Neural cell (in vitro differentiated cells): ENCODE data around the gene RBM33. TPM values are rescaled to one million over a fixed set of nuclear protein-coding genes. Genes with fewer than 3 reads are reported as not detected.

Source experiments
- H2AFZ ChIP-seq: fragments of 200-600, 300-800 bp; sonication (generic), shearing (Covaris generic); 2 replicates; pipeline ENCODE4 v1.6.0; 2014; ENCODE audit warnings: low read depth, mild to moderate bottlenecking, antibody characterized with exemption, low read length, moderate library complexity
- H3F3A ChIP-seq: fragments of 200-600 bp; shearing (Covaris generic); 2 replicates; pipeline ENCODE4 v1.6.1; 2016; ENCODE audit warnings: mild to moderate bottlenecking, moderate library complexity, mixed read lengths, antibody characterized with exemption, low read length; ENCODE audit not compliant: insufficient read depth, poor library complexity, severe bottlenecking
- H3K27ac ChIP-seq: fragments of 200-600, 300-800 bp; sonication (generic), shearing (Covaris generic); 2 replicates; pipeline ENCODE4 v1.5.1; 2014; ENCODE audit warnings: mild to moderate bottlenecking, low read length, moderate library complexity
- H3K27me3 ChIP-seq: fragments of 300-800, 200-600 bp; sonication (generic), shearing (Covaris generic); 2 replicates; pipeline ENCODE4 v1.6.0; 2014; ENCODE audit warnings: mild to moderate bottlenecking, low read depth, low read length, moderate library complexity; ENCODE audit not compliant: insufficient read depth
- H3K36me3 ChIP-seq: fragments of 300-800, 200-600 bp; sonication (generic), shearing (Covaris generic); 2 replicates; pipeline ENCODE4 v1.5.1; 2014; ENCODE audit warnings: mild to moderate bottlenecking, antibody characterized with exemption, low read length, moderate library complexity; ENCODE audit not compliant: insufficient read depth
- H3K4me2 ChIP-seq: fragments of 300-800, 200-600 bp; sonication (generic), shearing (Covaris generic); 2 replicates; pipeline ENCODE4 v1.6.0; 2014; ENCODE audit warnings: mild to moderate bottlenecking, low read length
- H3K4me3 ChIP-seq: fragments of 300-800, 200-600 bp; sonication (generic), shearing (Covaris generic); 2 replicates; pipeline ENCODE4 v1.5.1; 2014; ENCODE audit warnings: mild to moderate bottlenecking, low read length, moderate library complexity
- H3K79me2 ChIP-seq: fragments of 200-600 bp; shearing (Covaris generic); replicated peaks from 2 replicates; pipeline ENCODE4 v1.6.0; 2014; ENCODE audit warnings: mild to moderate bottlenecking, low read length, moderate library complexity; ENCODE audit not compliant: insufficient read depth
- H3K9ac ChIP-seq: fragments of 300-800, 200-600 bp; sonication (generic), shearing (Covaris generic); 2 replicates; pipeline ENCODE4 v1.6.1; 2016; ENCODE audit warnings: mild to moderate bottlenecking, low read length, mixed read lengths
- H3K9me2 ChIP-seq: fragments of 200-600 bp; shearing (Covaris generic); 2 replicates; pipeline ENCODE4 v1.6.1; 2016; ENCODE audit warnings: mild to moderate bottlenecking, low read length, mixed read lengths; ENCODE audit not compliant: insufficient read depth
- H3K9me3 ChIP-seq: fragments of 200-600, 300-800 bp; sonication (generic), shearing (Covaris generic); 2 replicates; pipeline ENCODE4 v1.6.1; 2016; ENCODE audit warnings: mild to moderate bottlenecking, mixed run types, low read length, moderate library complexity, mixed read lengths
- H4K20me1 ChIP-seq: fragments of 200-600 bp; shearing (Covaris generic); 2 replicates; pipeline ENCODE4 v1.6.1; 2016; ENCODE audit warnings: mild to moderate bottlenecking, mixed run types; ENCODE audit not compliant: insufficient read depth
- CTCF ChIP-seq: fragments of 450-650 bp; IDR thresholded peaks from 2 replicates; pipeline ENCODE4 v1.5.1; 2014; ENCODE audit warnings: antibody characterized with exemption, mild to moderate bottlenecking, moderate library complexity; ENCODE audit not compliant: poor library complexity, severe bottlenecking
- EP300 ChIP-seq: fragments of 450-650 bp; conservative IDR thresholded peaks from 2 replicates; pipeline ENCODE4 v1.6.1; 2014; ENCODE audit warnings: antibody characterized with exemption, mild to moderate bottlenecking, moderate library complexity; ENCODE audit not compliant: poor library complexity, severe bottlenecking
- EZH2 ChIP-seq: fragments of 200-600, 300-800 bp; shearing (Covaris generic), sonication (generic); IDR thresholded peaks from 2 replicates; pipeline ENCODE4 v1.6.1; 2014; ENCODE audit warnings: antibody characterized with exemption, low read length, borderline replicate concordance, mild to moderate bottlenecking; ENCODE audit not compliant: insufficient read depth, poor library complexity, severe bottlenecking
- MXI1 ChIP-seq: fragments of 450-650 bp; conservative IDR thresholded peaks from 2 replicates; pipeline ENCODE4 v1.6.1; 2014; ENCODE audit warnings: antibody characterized with exemption, mild to moderate bottlenecking; ENCODE audit not compliant: poor library complexity, severe bottlenecking
- POLR2AphosphoS5 ChIP-seq: IDR thresholded peaks from 2 replicates; pipeline ENCODE4 v1.6.1; 2012
- SMC3 ChIP-seq: fragments of 450-650 bp; conservative IDR thresholded peaks from 2 replicates; pipeline ENCODE4 v1.6.1; 2014; ENCODE audit warnings: antibody characterized with exemption, mild to moderate bottlenecking, moderate library complexity; ENCODE audit not compliant: poor library complexity
- TAF1 ChIP-seq: IDR thresholded peaks from 2 replicates; pipeline ENCODE4 v1.6.1; 2012; ENCODE audit warnings: low read depth
- polyA plus RNA-seq: library from polyadenylated mRNA; depleted of rRNA; stranded (reverse); fragments of >200 nt; gene quantifications from 2 replicates; pipeline ENCODE4 v1.2.3, GENCODE V29; 2014
- TF ChIP-seq, protein P1 (sequence below): IDR thresholded peaks from 2 replicates; pipeline ENCODE4 v1.6.1; 2012; ENCODE audit warnings: borderline replicate concordance

RBM33 gene
- polyA plus RNA-seq, 1 donor from 2014 or later = 53.2 TPM

GRCh38 chr7:155769701-155770100 lies 125.2 kb downstream of the RBM33 start:
- TF ChIP-seq POLR2AphosphoS5 = no peak
- TF ChIP-seq, protein P1, sequence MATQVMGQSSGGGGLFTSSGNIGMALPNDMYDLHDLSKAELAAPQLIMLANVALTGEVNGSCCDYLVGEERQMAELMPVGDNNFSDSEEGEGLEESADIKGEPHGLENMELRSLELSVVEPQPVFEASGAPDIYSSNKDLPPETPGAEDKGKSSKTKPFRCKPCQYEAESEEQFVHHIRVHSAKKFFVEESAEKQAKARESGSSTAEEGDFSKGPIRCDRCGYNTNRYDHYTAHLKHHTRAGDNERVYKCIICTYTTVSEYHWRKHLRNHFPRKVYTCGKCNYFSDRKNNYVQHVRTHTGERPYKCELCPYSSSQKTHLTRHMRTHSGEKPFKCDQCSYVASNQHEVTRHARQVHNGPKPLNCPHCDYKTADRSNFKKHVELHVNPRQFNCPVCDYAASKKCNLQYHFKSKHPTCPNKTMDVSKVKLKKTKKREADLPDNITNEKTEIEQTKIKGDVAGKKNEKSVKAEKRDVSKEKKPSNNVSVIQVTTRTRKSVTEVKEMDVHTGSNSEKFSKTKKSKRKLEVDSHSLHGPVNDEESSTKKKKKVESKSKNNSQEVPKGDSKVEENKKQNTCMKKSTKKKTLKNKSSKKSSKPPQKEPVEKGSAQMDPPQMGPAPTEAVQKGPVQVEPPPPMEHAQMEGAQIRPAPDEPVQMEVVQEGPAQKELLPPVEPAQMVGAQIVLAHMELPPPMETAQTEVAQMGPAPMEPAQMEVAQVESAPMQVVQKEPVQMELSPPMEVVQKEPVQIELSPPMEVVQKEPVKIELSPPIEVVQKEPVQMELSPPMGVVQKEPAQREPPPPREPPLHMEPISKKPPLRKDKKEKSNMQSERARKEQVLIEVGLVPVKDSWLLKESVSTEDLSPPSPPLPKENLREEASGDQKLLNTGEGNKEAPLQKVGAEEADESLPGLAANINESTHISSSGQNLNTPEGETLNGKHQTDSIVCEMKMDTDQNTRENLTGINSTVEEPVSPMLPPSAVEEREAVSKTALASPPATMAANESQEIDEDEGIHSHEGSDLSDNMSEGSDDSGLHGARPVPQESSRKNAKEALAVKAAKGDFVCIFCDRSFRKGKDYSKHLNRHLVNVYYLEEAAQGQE = no peak
- no peak for TF ChIP-seq CTCF
- no peak for TF ChIP-seq SMC3
- no peak for TF ChIP-seq EZH2
- TF ChIP-seq TAF1 = no peak
- no peak for TF ChIP-seq EP300
- Histone ChIP-seq H4K20me1 (peaks cover 3% of the 10 kb centered on the region), H3K27me3 (no peaks in the 10 kb centered on the region), H3K4me3 (no peak overlapping the region), H3K79me2 (no peaks in the 10 kb centered on the region), H3K36me3 (no peaks in the 10 kb centered on the region), H3K4me2 (no peak overlapping the region), H3K27ac (no peak overlapping the region), H3F3A (no peaks in the 10 kb centered on the region), H3K9me2 (no peaks in the 10 kb centered on the region), H2AFZ (no peak overlapping the region), H3K9ac (no peak overlapping the region), H3K9me3 (no peaks in the 10 kb centered on the region)

DNA sequence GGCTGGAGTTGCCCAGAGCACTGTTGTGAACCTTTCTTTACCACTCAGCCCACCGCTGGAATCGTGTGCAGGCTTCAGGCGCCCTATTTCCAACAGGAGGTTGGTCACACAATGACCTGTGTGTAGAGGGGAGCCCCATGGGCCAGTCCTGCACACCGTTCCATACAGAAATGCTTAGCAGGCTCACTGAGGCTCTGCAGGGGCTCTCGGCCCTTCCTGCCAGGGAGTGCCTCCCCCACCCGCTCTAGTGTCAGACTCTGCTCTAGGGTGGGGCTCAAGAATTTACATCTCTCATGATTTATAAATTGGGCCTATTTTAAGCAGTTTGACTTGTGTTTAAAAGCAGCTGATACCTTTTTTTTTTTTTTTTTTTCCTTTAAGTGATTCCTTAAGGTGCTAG lies 125.8 kb downstream of the RBM33 start:
- Histone ChIP-seq H2AFZ (no peak overlapping the region), H4K20me1 (peaks cover 3% of the 10 kb centered on the region), H3K9ac (no peak overlapping the region), H3K79me2 (no peaks in the 10 kb centered on the region), H3F3A (no peaks in the 10 kb centered on the region), H3K9me3 (no peaks in the 10 kb centered on the region), H3K4me2 (no peak overlapping the region), H3K27me3 (no peaks in the 10 kb centered on the region), H3K9me2 (no peaks in the 10 kb centered on the region), H3K36me3 (peaks cover 4% of the 10 kb centered on the region), H3K27ac (no peak overlapping the region), H3K4me3 (no peak overlapping the region)
- no peak for TF ChIP-seq MXI1
- TF ChIP-seq EZH2 = no peak
- TF ChIP-seq, protein P1 = no peak
- TF ChIP-seq POLR2AphosphoS5 = no peak
